ENCODE data around the gene N4BP2.

GRCh38 chr4:40168070-40168469 is 111.4 kb downstream of the N4BP2 start:
- TF ChIP-seq CTCF (IDR thresholded peaks at IDR 0.05) = no peak
- no peak for TF ChIP-seq SIN3A (IDR thresholded peaks at IDR 0.05; ENCODE audit: borderline replicate concordance, insufficient read depth, low read depth, low read length)
- no peak for TF ChIP-seq TCF7L2 (IDR thresholded peaks at IDR 0.05; ENCODE audit: low read depth, low read length)
- TF ChIP-seq, protein P1, sequence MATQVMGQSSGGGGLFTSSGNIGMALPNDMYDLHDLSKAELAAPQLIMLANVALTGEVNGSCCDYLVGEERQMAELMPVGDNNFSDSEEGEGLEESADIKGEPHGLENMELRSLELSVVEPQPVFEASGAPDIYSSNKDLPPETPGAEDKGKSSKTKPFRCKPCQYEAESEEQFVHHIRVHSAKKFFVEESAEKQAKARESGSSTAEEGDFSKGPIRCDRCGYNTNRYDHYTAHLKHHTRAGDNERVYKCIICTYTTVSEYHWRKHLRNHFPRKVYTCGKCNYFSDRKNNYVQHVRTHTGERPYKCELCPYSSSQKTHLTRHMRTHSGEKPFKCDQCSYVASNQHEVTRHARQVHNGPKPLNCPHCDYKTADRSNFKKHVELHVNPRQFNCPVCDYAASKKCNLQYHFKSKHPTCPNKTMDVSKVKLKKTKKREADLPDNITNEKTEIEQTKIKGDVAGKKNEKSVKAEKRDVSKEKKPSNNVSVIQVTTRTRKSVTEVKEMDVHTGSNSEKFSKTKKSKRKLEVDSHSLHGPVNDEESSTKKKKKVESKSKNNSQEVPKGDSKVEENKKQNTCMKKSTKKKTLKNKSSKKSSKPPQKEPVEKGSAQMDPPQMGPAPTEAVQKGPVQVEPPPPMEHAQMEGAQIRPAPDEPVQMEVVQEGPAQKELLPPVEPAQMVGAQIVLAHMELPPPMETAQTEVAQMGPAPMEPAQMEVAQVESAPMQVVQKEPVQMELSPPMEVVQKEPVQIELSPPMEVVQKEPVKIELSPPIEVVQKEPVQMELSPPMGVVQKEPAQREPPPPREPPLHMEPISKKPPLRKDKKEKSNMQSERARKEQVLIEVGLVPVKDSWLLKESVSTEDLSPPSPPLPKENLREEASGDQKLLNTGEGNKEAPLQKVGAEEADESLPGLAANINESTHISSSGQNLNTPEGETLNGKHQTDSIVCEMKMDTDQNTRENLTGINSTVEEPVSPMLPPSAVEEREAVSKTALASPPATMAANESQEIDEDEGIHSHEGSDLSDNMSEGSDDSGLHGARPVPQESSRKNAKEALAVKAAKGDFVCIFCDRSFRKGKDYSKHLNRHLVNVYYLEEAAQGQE (IDR thresholded peaks at IDR 0.05; ENCODE audit: insufficient read depth in 1 of 2, low read depth in 2 of 2, low read length in 1 of 2) = no peak
